GM21447 (cell line): ENCODE data around the gene IP6K3.

Experiments
- ATAC-seq: cut with Tn5 transposase; IDR thresholded peaks from one replicate; pipeline ENCODE4 v1.9.1; 2021; ENCODE audit not compliant: unreplicated experiment

IP6K3 gene

DNA sequence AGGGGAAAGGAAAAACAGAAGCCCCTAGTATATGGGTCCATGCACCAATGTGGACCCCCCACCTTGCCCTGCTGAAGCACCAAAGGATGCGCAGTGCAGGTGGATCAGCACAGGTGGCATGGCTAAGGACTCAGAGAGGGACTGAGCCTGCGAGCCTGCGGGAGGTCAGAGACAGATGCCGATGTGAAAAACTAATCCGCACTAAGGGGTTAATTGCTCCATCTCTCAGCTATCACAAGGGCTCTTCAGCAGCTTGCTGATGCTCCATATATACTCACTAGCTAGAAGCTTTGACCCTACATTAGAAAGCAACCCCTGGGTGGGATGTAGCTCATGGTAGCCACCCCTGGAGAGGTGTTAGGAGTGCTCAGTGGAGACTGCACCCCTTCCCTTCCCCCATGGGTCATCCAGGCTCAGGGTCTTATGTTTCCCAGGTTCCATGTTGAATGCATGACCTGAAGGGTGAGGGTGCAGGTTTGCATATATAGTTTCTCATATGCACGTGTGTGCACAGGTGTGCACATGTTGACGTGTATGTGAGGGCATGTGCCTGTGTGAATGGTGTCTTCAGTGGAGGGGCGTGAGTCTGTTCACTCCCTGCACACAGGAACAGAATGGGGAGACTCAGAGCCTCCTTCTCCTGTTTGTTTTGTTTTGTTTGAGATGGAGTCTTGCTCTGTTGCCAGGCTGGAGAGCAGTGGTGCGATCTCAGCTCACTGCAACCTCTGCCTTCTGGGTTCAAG, 13.4 kb upstream of the IP6K3 start:
- no peak for ATAC-seq

DNA sequence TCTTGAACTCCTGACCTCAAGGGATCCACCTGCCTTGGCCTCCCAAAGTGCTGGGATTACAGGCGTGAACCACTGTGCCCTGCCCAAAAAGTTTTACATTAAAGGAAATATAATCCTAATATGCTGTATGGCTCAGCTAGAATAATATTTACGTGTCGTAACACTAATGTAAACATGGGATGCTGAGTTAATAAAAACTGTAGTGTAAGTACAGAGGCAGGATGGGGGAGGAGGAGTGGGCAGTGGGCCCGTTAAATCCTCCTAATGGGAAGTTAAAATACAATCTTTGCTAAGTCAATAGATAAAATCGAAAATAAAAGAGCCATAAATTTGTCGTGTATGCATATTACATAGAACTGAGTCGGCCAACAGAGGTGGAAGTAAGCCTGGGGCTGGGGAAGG, 12.1 kb upstream of the IP6K3 start:
- ATAC-seq: no peak

DNA sequence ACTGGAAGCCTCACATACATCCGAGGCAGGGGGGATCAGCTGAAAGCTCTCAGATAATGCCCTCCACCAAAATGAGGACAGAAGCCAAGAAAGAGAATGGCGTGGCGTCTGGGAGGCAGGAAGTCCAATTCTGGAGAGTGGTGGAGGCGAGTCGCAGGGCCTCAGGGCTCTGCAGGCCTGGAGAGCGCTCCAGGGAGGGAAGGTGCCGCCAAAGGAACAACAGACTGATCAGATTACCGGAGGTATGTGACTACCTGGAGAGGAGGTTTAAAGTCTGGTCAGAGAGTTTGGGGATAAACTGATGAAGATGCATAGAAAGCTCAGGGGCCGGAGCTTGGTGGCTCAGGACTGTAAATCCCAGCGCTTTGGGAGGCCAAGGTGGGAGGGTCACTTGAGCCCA, 11.2 kb upstream of the IP6K3 start:
- no peak for ATAC-seq

DNA sequence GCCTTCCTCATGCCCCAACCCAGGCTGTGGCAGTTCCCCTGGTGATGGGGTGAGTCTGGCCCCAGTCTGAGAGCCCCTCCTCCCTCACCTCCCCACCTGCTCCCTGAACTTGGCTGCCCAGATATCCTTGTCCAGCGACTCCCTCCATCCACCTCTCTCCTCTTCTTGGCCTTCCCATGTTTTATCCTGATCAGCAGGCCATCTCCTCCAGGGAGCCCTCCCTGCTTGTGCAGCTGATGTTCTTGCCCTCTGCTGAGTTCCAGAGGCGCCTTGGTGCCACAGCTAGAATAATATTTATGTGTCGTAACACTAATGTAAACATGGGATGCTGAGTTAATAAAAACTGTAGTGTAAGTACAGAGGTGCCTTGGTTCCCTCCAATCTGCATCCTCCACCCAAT, 10.4 kb upstream of the IP6K3 start:
- ATAC-seq: no peak

DNA sequence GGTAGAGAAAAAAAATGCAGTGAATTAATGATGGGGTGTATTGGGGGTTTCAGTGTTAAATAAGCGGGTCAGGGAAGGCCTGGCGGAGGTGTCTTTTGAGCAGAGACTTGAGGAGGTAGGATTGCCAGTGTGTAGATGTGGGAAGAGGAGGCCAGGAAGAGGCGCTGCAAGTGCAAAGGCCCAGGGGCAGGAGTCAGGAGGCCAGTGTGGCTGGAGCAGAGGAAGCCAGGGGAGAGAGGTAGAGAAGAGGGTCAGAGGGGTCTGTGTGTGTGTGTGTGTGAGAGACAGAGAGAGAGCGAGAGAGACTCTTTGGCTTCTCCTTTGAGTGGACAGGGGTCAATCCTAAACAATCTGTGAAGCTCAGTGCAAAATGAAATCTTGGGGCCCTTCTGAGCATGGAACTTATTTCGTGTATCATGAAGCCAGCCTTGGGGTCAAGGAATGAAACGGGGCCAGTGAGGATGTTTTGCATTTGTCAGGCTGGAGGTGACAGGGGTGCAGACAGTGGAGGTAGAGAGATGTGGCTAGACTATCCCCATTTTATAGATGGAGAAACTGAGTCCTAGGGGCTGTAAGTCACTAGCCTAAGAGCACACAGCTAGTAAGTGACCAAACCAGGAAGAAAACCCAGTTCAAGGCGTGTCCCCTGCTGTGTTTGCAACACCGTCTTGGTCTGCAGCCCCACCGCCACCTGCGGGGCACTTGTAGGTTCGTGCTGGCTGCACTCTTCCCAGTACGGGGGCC, 9.7 kb upstream of the IP6K3 start:
- no peak for ATAC-seq

DNA sequence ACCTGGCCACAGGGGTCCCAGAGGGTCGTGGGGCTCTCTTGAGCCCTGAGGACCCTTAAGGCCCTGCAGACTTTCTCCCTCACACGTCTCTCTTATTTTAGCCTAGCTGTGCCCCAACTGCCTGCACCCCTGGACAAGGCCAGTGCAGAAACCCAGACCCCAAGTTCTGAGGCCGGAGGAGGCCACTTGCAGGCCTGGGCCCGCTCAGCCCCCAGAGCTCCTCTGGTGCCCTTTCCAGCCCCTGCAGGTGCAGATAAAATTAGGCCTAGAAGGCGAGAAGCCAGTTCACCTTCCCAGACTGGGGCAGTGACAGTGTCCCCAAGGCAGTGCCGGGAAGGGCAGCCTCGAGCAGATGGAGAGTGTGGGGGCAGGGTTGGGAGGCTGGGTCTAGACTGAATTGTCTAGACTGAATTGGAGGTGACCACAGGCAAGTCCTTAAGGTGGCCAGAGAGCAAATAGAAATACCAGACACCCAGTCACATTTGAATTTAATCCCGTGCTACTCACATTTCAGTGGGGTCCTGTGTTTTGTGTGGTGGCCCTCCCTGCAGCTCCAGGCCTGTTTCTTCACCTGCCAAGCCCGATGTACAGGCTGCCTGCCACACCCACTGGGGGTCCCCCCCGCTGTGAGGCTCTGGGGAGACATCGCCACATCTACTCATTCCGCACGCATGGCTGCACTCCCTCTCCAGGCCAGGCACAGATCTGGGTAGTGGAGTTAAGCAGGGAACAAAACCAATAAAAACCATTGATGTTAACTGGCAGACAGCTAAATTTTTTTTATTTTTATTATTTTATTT, 8.6 kb upstream of the IP6K3 start:
- no peak for ATAC-seq

DNA sequence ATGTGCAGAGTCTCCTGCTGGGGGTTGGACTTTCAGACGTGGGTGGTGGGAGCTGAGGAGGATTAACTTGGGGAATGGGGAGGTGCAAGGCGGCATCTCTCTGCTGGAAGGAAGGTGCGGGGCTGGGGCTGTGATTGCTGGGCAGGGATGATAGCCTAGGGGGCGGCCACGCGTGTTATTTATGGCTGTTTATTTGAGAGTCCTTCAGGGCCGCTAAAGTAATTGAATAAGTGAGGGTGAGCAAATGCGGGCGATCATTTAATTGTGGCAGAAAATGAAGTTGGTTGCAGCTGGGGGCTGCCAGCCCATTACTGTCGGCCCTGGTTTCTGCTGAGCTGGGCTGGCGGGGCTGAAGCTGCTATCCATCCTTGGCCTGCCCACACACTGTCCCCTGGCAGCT, 7.5 kb upstream of the IP6K3 start:
- ATAC-seq: no peak

DNA sequence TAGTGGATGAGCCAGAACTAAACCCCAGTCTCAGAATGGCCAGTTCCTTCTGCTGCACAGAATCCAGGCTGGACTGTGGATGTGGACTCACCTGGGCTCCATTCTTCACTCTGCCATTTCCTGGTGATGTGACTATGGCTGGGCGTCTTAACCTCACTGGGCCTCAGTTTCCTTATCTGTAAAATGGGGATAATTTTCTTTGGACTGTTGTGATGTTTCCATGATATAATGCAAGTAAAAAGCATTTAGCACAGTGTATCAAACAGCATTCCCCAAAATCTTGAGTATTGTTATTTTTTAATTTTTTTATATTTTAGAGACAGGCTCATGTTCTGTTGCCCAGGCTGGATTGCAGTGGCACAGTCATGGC, 5.9 kb upstream of the IP6K3 start:
- no peak for ATAC-seq

DNA sequence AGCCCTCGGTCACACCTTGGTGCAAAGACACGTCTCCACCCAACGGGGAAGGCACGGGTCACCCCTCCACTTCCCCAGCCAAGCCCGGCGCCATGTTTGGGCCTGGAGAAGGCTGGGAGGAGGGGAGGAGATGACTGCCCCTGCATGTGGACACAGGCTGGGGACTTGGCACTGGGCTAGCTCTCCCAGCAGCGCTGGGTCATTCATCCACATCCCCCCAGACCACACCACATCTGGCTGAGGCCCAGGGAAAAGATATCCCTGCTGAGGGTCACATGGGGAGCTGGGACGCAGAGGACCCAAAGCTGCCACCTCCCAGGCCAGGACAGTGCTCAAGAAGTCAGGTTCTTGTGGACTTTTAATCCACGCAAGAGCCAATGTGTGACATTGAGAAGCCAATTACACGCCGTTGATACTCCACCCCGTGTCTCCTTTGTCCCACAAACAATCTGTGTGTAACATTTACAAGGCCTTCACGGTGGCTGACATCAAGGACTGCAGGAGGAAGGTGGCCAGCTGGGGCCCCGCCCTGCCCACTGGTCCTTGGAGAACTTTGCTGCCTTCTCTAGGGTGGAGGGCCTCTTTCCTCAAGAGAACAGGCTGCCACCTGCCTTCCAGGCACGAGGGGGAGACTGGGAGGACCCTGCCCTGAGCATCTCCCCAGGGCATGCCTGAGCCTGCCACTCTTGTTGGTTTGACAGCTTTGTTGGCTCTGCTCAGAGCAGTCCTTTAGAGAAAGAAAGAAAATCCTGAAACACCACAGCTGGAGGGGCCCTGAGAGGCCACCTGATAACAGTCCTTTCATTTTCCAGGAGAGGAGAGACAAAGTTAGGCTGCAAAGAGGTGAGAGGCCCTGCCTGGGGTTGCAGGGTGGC, 5.3 kb upstream of the IP6K3 start:
- ATAC-seq: no peak

DNA sequence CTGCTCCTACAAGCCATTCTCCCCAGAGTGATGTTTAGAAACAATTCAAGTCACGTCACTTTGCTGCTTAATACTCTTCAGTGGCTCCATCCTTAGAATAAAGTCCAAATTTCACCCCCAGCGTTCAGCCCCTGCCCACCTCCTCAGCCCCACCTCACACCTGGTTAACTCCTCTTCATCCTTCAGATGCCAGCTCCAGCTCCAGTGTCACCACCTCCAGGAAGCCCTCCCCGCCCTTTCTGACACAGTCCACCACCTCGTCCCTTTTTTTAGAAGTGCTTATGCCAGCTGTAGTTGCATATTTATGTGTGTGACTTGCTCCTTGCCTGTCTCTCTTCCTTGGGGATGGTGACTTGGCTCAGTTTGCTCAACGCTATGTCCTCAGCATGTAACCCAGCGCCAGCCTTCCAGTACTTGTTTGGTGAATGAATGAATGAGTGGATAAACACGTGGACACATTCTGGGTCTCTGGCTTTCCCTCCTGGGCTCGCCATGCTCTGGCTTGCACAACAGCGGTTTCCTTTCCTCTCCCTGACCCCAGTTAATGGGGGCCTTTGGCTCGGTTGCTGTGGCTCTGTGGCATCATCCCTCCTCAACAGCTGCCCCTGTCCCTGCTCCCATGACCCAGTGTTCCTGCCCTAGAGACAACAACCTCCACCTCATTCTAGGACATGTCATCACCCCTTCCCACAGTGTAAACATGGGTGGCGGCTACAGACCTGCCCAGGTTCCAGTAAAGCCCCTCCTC, 3.7 kb upstream of the IP6K3 start:
- ATAC-seq: no peak

DNA sequence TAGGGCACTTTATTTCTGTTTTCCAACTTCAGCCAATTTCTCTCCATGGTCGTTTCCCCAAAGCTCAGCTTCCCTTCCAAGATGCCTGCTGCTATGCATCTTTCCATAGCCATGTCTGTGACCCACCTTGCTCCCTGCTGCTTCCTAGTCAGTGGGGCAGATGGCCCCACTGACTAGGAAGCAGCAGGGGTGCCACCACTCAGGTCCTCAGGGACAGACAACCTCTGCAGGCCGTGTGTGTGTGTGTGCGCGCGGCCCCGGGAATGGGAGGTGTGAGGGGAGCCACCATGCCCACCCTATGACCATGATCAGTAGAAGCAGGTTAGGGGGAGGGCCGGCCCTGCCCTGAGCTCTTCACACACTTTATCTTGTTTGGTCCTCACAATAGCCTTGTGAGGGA, 2.7 kb upstream of the IP6K3 start:
- ATAC-seq: no peak

DNA sequence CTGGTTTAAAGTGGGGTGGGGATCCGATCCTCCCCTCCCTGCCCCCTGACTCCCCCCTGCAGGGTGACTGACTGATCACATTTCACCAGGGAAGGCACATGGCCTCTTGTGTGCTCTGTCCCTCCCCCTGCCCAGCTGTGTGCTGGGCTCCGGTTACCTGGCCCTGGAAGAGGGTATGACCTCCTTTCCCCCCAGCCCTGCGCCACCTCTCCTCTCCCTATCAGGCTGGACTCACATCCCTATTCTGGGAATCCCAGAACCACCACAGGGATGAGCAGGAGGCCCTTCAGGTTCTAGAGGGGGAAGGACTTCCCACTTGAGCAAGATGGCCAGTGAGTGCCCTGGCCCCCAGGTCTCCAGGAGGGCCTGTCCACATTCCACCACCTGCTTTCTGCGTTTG, 2.1 kb upstream of the IP6K3 start:
- no peak for ATAC-seq

DNA sequence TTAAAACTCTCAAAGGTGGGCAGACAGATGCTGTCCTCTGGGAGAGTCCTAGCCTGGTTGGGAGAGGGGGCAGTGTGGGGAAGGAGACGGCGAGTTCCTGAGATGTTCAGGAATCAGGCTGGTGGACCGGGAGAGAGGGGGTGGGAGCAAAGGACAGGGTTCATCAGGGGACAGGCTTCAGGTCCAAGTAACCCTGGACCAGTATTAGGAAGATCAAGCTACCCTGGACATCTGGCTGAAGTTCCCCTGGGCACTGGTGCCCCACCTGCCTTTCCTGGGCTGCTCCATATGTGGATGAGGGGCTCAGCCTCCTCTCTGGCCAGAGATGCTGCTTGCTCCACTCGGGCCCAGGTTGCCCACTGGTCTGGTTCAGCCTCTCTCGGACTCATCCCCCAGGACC, 1.1 kb upstream of the IP6K3 start:
- no peak for ATAC-seq

DNA sequence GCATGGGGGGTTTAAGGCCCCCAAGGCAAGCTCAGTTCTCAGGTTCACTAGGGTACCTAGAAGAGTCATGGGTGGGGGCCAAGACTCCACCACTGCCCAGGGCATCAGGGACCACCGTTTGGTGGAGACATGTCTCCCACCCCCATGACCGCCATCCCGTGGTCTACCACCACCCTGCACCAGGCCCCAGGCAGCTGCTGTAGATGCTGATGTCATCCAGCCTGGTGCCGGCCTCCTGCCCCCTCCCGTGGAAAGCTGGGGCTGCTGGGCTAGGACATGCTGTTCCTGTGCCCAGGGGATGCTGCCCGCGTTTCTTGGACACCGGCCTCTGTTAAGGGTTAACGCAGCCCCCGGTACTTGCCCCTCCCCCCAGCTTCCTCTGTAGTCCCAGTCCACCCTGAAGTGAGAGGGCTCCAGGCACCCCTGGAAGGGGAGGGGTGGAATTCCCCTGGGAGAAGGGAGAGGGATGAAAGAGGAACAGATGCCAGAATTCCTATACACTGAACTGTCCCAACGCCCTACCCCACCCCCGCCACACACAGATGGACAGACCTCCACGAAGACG, 587 bp downstream of the IP6K3 start:
- ATAC-seq: no peak

DNA sequence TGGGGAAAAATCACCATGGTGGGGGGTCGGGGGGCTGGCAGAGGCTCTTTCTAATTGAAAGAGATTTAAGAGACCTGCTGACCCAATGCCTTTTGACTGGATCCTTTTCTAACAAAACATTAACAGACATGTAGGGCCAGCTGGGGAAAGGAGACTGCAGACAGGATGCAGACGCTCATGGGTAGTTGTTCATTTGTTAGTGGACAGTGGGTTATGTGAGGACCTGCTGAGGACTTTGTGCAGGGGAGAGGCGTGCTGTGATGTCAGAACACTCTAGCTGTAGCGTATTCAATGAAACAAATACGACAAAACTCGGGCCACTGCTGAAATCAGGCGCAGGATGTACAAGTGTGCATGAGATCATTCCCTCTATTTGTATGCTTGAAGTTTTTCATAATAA, 1.2 kb downstream of the IP6K3 start:
- no peak for ATAC-seq

DNA sequence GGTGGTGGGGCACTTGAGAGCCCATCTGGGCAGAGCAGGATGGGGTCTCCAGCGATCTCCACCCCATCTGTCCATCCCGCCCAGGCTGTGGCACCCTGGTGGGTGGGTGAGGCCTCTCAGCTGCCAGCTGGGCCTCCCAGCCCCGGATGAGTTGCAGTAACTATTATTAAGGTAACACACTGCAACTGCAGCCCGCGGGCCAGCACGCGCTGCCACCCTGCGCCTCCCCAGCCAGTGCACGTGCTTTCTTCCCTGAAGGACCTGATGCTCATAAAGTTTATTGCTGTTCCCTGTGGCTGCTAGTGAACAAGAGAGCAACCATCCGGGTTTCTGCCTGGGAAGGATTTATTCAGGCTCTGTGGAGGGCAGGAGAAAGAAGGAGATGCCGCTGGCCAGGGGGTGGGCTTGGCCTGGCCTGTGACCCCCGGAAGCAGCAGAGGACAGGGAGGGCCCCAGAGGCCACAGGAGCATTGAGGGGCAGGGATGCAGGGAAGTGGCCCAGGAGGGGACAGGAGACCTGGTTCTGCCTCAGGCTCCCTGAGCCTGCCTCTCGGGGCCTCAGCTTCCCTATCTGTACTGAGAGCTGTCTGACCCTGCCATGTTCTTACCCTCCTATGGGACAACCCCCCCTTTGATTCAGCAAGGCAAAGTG, 1.7 kb downstream of the IP6K3 start:
- ATAC-seq: no peak

DNA sequence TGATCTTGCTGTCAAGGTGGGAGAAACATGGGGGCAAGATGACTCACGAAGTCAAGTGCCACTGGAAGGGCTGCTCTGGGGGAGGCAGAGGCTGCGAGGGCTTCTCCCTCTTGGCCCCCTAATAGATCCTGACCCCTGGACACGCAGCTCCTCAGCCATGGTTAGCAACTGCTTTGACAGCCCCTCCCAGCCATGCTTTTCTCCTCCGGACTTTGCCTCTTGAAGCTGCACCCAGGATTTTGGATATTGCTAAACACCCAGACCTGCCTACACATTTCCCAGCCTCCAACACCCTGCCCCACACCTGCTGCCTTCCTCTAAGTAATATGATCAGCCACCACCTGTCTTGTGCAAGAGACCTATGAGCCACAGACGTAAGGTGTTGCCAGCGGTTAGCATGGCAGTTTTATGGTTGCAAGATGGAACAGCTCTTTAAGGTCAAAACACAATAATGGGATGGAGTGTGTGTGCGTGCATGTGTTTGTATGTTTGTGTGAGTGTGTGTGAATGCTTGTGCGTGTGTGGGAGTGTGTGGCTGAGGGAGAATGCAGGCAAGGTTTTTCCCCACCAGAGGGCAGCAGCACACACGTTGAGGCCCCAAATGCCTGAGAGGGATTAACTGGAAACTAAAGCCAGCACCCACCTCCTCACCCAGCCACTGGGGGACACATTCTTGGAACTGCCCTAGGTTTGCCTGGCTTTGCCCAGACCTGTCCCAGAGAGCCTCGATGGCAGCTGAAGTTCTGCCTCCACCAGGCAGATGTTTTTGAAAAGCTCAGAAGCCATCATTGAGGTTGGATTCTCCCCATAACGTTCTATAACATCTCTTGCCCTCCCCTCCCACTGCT, 2.5 kb downstream of the IP6K3 start:
- no peak for ATAC-seq

DNA sequence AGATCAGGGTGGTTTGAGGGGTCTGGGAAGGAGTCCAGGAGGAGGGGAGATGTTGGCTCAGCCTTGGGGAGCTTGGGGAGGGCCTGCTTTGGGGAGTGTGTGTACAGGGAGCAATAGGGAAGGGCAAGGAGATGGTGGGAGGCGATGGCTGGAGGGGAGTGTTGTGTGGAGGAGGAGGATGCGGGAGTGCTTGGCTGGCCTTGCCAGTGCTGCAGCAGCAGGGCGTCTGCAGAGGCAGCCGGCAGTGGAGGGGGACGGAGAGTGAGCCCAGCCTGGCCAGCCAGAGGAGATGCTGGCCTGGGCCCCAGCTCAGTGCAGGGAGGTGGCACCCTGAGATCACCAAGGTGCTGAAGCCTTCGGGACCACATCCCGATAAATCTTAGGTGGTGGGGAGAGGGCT, 3.9 kb downstream of the IP6K3 start:
- no peak for ATAC-seq

DNA sequence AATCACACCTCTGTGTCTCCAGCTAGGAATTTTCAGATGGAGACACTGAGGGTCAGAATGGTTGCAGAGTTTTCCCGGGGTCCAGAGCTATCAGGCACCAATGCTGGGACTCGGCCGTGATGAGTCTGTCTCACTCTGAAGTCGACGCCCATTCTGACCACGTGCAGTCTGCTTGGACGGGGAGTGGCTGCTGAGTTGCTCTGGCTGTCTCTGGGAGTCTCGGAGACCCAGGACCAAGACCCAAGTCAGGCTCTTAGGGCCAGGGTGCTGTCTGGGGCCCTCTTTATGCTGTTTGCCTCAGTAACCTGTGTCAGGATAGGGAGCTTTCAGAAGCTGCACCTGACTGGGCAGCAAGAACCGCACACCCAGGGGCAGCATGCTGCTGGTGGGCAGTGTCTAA, 4.6 kb downstream of the IP6K3 start:
- ATAC-seq: no peak
